ENCODE results near the gene DCAF12L2.

DCAF12L2 gene

GRCh38 chrX:126137899-126138298 is 28.2 kb downstream of the DCAF12L2 start:
- Histone ChIP-seq H3K27me3 (ENCODE audit: insufficient read depth, low read depth) (no peaks in the 10 kb centered on the region), H3K4me3 (IDR thresholded peaks at IDR 0.05; ENCODE audit: insufficient read depth, low read depth, low read length) (no peak overlapping the region), H3K79me2 (ENCODE audit: insufficient read depth, low read depth) (no peaks in the 10 kb centered on the region), H3K27ac (no peak overlapping the region), H3K4me1 (ENCODE audit: low read depth, poor library complexity, severe bottlenecking) (peaks cover 5% of the 10 kb centered on the region), H3K9ac (no peak overlapping the region), H2AFZ (ENCODE audit: low read depth) (no peak overlapping the region), H3K36me3 (ENCODE audit: insufficient read depth) (no peaks in the 10 kb centered on the region), H4K20me1 (ENCODE audit: insufficient read depth) (no peaks in the 10 kb centered on the region), H3K4me2 (no peak overlapping the region)
- TF ChIP-seq CTCF (conservative IDR thresholded peaks at IDR 0.05; ENCODE audit: low read depth, low read length) = peak; percentile 49; the same call in 1 of the 2 replicates

GRCh38 chrX:126124721-126125120 is 41.4 kb downstream of the DCAF12L2 start:
- no peak for TF ChIP-seq CTCF (conservative IDR thresholded peaks at IDR 0.05; ENCODE audit: low read depth, low read length)
- Histone ChIP-seq H3K27ac (no peak overlapping the region), H3K9ac (no peak overlapping the region), H3K4me3 (IDR thresholded peaks at IDR 0.05; ENCODE audit: insufficient read depth, low read depth, low read length) (no peak overlapping the region), H3K36me3 (ENCODE audit: insufficient read depth) (no peaks in the 10 kb centered on the region), H4K20me1 (ENCODE audit: insufficient read depth) (no peaks in the 10 kb centered on the region), H2AFZ (ENCODE audit: low read depth) (no peak overlapping the region), H3K4me1 (ENCODE audit: low read depth, poor library complexity, severe bottlenecking) (no peaks in the 10 kb centered on the region), H3K27me3 (ENCODE audit: insufficient read depth, low read depth) (no peaks in the 10 kb centered on the region), H3K4me2 (no peak overlapping the region), H3K79me2 (ENCODE audit: insufficient read depth, low read depth) (no peaks in the 10 kb centered on the region)

Data from KMS-11 (cell line).